Keratinocyte (primary cell): ENCODE results near the gene TOMM6. TPM values are rescaled to one million over a fixed set of nuclear protein-coding genes. Genes with fewer than 3 reads are reported as not detected.

Source experiments
- DNase-seq: peaks from one replicate; pipeline ENCODE4 v3.0.0-alpha.2; 2011; ENCODE audit warnings: low read depth, missing footprints, low spot score
- FAIRE-seq: peaks from 2 replicates; lab custom pipeline; 2011; peaks lifted over from hg19 to GRCh38; lab: Jason Lieb, UNC
- H2AFZ ChIP-seq: 2 replicates; pipeline ENCODE4 v1.6.0; 2012; ENCODE audit warnings: low read length, control low read depth, inconsistent platforms; ENCODE audit not compliant: control insufficient read depth
- H3K27ac ChIP-seq: 2 replicates; pipeline ENCODE4 v1.5.1; 2011; ENCODE audit warnings: low read length; ENCODE audit not compliant: control insufficient read depth, insufficient read depth
- H3K27me3 ChIP-seq: 3 replicates; pipeline ENCODE4 v1.6.0; 2011; ENCODE audit warnings: low read length; ENCODE audit not compliant: control insufficient read depth, insufficient read depth; ENCODE audit errors: extremely low read depth
- H3K36me3 ChIP-seq, 2 experiments: 2 replicates in 1 of 2; 3 replicates in 1 of 2; pipeline ENCODE4 v1.5.1; 2011; ENCODE audit warnings: low read length in 2 of 2, mild to moderate bottlenecking in 1 of 2; ENCODE audit not compliant: control insufficient read depth in 2 of 2, insufficient read depth in 2 of 2; ENCODE audit errors: extremely low read depth in 1 of 2
- H3K4me1 ChIP-seq: 3 replicates; pipeline ENCODE4 v1.5.1; 2011; ENCODE audit warnings: low read length; ENCODE audit not compliant: control insufficient read depth, insufficient read depth; ENCODE audit errors: extremely low read depth
- H3K4me2 ChIP-seq: 3 replicates; pipeline ENCODE4 v1.6.0; 2011; ENCODE audit warnings: low read depth, low read length; ENCODE audit not compliant: control insufficient read depth, insufficient read depth; ENCODE audit errors: extremely low read depth
- H3K4me3 ChIP-seq, 3 experiments: fragments of 200-600 bp in 1 of 3; sonication (generic) in 1 of 3; 2 replicates in 2 of 3; 3 replicates in 1 of 3; pipeline ENCODE4 v1.5.1; 2011 to 2016; ENCODE audit warnings: low read length in 3 of 3, mild to moderate bottlenecking in 3 of 3, control low read depth in 2 of 3, inconsistent platforms in 1 of 3, low read depth in 1 of 3, mixed read lengths in 1 of 3, mixed run types in 1 of 3, moderate library complexity in 1 of 3; ENCODE audit not compliant: control insufficient read depth in 2 of 3, insufficient read depth in 2 of 3; ENCODE audit errors: extremely low read depth in 1 of 3
- H3K79me2 ChIP-seq: 2 replicates; pipeline ENCODE4 v1.6.0; 2012; ENCODE audit warnings: low read length; ENCODE audit not compliant: control insufficient read depth, insufficient read depth
- H3K9ac ChIP-seq: 3 replicates; pipeline ENCODE4 v1.6.0; 2011; ENCODE audit warnings: low read length; ENCODE audit not compliant: control insufficient read depth, insufficient read depth; ENCODE audit errors: extremely low read depth
- H3K9me1 ChIP-seq: 3 replicates; pipeline ENCODE4 v1.6.0; 2011; ENCODE audit warnings: low read length; ENCODE audit not compliant: control insufficient read depth, insufficient read depth; ENCODE audit errors: extremely low read depth
- H3K9me3 ChIP-seq: 2 replicates; pipeline ENCODE4 v1.5.1; 2012; ENCODE audit warnings: low read depth, low read length; ENCODE audit not compliant: control insufficient read depth
- H4K20me1 ChIP-seq: 3 replicates; pipeline ENCODE4 v1.6.0; 2011; ENCODE audit warnings: low read length; ENCODE audit not compliant: control insufficient read depth, insufficient read depth; ENCODE audit errors: extremely low read depth
- CTCF ChIP-seq, 3 experiments: IDR thresholded peaks in 1 of 3; conservative IDR thresholded peaks in 1 of 3; optimal IDR thresholded peaks in 1 of 3; 2 replicates in 2 of 3; 3 replicates in 1 of 3; pipeline versions ENCODE3 to v1.5.1; 2011; ENCODE audit warnings: low read length in 3 of 3, mild to moderate bottlenecking in 3 of 3, moderate library complexity in 2 of 3, control low read depth in 1 of 3, inconsistent platforms in 1 of 3; ENCODE audit not compliant: insufficient read depth in 2 of 3; ENCODE audit errors: extremely low read depth in 1 of 3
- EZH2 ChIP-seq: IDR thresholded peaks from one replicate; pipeline ENCODE4 v1.6.1; 2012; ENCODE audit warnings: inconsistent platforms, mild to moderate bottlenecking, low read length, moderate library complexity
- dilution Hi-C: fragments of 300-500 bp; cut with MboI; formaldehyde crosslinking; loops from one replicate; pipeline ENCODE4 v1.7.0; 2020; ENCODE audit warnings: low sequenced_read_pairs; ENCODE audit not compliant: extremely low pct_ligation_motif_present
- polyA plus RNA-seq, 5 experiments: library from polyadenylated mRNA; depleted of rRNA in 3 of 5; stranded (reverse) in 3 of 5; stranded (forward) in 1 of 5; unstranded in 1 of 5; fragments of >200 nt; gene quantifications; 1 replicate in 1 of 5; 2 replicates in 3 of 5; 3 replicates in 1 of 5; pipeline versions ENCODE4 v1.2.1 to v1.2.3, GENCODE V29; 2011 to 2012; ENCODE audit warnings: missing spikeins in 2 of 5, low read depth in 1 of 5, low replicate concordance in 1 of 5

Gene TOMM6
- polyA plus RNA-seq, 1 donor (not counting 4 experiments of a cell fraction or from before 2014, with no cell fraction given): 374 TPM

GRCh38 chr6:41743406-41744235, 43.9 kb upstream of the TOMM6 start:
- no peaks in the 10 kb centered on the region for H3K9me1 ChIP-seq
- no peak overlapping the region for H3K4me3 ChIP-seq
- no peak for TF ChIP-seq CTCF (optimal IDR thresholded peaks at IDR 0.05 in 1 of 3, IDR thresholded peaks at IDR 0.05 in 1 of 3, conservative IDR thresholded peaks at IDR 0.05 in 1 of 3; ENCODE audit: extremely low read depth in 1 of 3, insufficient read depth in 2 of 3, low read length in 3 of 3)
- TF ChIP-seq EZH2: no peak
- H3K36me3 ChIP-seq: no peaks in the 10 kb centered on the region
- H3K4me1 ChIP-seq: peaks cover 7% of the 10 kb centered on the region
- DNase-seq (no peak), FAIRE-seq (no peak)
- no peaks in the 10 kb centered on the region for H3K9me3 ChIP-seq
- H3K27ac ChIP-seq: no peak overlapping the region
- H3K79me2 ChIP-seq: no peaks in the 10 kb centered on the region
- H3K4me2 ChIP-seq: no peak overlapping the region
- H2AFZ ChIP-seq: no peak overlapping the region
- dilution Hi-C loops: no loop called here
- H4K20me1 ChIP-seq: no peaks in the 10 kb centered on the region
- no peak overlapping the region for H3K9ac ChIP-seq
- H3K27me3 ChIP-seq: no peaks in the 10 kb centered on the region

GRCh38 chr6:41744236-41744787, 43.2 kb upstream of the TOMM6 start:
- TF ChIP-seq CTCF (optimal IDR thresholded peaks at IDR 0.05 in 1 of 3, IDR thresholded peaks at IDR 0.05 in 1 of 3, conservative IDR thresholded peaks at IDR 0.05 in 1 of 3; ENCODE audit: extremely low read depth in 1 of 3, insufficient read depth in 2 of 3, low read length in 3 of 3): no peak
- no peak for TF ChIP-seq EZH2
- DNase-seq (no peak), FAIRE-seq (no peak)
- no peaks in the 10 kb centered on the region for H3K36me3 ChIP-seq
- H3K4me1 ChIP-seq: peaks cover 7% of the 10 kb centered on the region
- H4K20me1 ChIP-seq: no peaks in the 10 kb centered on the region
- H3K9me1 ChIP-seq: no peaks in the 10 kb centered on the region
- H3K4me3 ChIP-seq: no peak overlapping the region
- H3K27ac ChIP-seq: no peak overlapping the region
- H2AFZ ChIP-seq: no peak overlapping the region
- H3K9me3 ChIP-seq: no peaks in the 10 kb centered on the region
- no peaks in the 10 kb centered on the region for H3K79me2 ChIP-seq
- no peak overlapping the region for H3K9ac ChIP-seq
- dilution Hi-C loops: no loop called here
- no peaks in the 10 kb centered on the region for H3K27me3 ChIP-seq
- no peak overlapping the region for H3K4me2 ChIP-seq
